GM12872 (cell line): ENCODE measurements around the gene CCDC30.

Experiments
- CTCF ChIP-seq: IDR thresholded peaks from 3 replicates; pipeline ENCODE4 v1.5.1; 2011; ENCODE audit warnings: low read depth, mild to moderate bottlenecking, low read length, moderate library complexity; ENCODE audit not compliant: insufficient read depth

CCDC30 gene

DNA sequence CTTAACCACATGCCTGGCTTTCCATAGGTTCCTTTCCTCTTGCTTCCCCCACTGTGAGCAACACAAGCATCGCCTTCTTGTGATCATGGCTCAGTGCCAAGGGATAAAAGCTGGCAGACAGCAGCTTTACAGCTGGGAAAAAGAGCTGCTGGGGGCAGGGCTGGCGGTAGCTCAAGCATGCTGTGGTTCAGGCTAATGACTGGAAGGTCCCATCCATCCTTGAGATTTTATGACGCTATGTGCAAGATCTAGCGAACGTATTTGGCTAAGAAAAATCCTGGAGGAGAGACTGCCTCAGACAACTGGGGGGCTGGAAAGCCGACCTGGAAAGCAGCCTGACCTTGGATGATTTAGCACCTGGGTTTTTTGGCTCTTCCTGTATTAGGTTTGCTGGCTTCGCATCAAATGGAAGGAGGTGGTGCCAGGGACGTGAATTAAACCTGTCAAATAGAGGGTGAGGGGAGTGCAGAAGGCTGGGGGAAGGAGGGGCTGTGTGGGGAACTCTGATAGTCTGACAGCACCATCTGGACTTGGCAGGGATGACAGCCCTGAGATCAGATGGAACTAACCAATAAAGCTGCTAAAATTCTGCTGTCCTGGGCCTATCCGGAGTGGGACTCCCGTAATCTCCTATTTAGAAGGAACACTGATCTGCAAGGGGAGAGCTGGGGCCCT lies 42.0 kb upstream of the CCDC30 start:
- no peak for TF ChIP-seq CTCF

DNA sequence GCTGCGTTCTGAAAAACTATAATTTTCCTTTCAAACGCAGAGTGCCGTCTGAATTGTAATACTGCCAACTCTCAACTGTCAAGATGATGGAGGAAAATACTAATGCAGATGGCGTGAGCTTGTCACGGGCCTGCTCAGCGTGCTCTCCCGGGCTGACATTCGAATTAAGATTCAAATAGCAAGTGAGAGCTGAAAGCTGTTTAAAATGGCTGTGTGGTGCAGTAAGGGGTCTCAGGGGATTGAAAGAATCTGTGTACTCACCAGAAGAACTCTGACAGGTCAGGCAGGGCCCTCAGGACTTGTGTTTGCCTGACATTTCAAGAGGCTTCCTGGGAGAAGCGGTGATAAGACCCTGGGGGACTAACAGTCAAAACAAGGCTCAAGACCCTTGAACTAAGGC lies 40.3 kb upstream of the CCDC30 start:
- TF ChIP-seq CTCF = no peak

- no peak for TF ChIP-seq CTCF
Measured at GRCh38 chr1:42423681-42424080, 39.4 kb upstream of the CCDC30 start.

DNA sequence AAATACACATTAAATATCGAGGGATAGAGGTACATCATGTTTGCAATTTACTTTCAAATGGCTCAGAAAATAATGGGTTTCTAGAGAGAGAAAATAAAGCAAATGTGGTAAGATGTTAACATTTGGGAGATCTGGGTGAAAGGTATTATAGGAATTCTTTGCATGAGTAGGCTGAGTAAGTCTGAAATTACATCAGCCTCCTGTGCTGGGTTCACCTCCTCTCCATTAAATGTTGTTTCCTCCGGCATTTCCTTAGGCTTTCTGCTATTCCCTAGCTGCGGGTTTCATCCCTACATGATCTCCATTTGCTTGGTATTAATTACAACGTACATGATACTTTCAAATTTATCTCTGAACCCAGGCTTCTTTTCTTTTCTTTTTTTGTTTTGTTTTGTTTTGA lies 38.9 kb upstream of the CCDC30 start:
- no peak for TF ChIP-seq CTCF

GRCh38 chr1:42427240-42427639 lies 35.8 kb upstream of the CCDC30 start:
- TF ChIP-seq CTCF = no peak

- TF ChIP-seq CTCF = no peak
Measured at GRCh38 chr1:42429603-42430002, 33.5 kb upstream of the CCDC30 start.

DNA sequence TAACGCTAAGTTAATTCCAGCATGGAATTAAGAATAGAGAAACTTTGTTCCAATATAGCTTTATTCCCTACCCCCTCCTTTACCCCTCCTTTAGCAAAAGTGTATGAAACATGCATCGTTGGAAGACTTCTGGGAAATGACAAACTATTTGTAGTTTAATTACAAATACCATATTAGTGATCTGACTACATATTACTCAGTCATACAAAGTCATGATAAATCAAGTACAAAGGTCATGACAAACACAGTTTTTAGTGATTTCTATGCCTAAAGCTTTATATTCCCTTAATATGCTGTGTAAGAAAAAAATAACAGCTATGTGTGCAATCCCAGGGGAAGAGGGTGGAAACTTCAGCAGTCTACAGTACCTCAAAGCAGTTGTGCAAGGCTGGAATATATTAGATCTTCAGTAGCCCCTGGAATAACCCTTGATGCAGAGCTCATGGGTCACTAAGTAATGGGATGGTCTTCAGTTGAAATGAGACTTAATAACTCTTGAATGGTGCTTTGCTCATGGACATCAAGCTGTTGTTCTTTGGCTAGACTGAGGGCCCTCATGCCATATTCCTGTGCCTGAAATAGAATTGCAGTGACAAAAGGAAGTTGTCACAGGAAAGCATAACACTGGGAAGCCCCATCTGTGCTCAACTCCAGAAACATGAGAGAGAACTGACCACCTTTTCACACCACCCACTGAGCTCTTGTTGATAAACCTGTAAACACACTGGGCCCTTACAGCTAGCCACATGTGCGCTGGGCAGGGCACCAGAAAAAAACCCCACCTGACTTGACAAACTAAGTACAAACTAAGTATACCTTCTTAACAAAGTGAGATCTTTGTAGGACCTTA lies 32.6 kb upstream of the CCDC30 start:
- TF ChIP-seq CTCF = no peak
